Measurements from ENCODE around the gene MCF2L2.

DNA sequence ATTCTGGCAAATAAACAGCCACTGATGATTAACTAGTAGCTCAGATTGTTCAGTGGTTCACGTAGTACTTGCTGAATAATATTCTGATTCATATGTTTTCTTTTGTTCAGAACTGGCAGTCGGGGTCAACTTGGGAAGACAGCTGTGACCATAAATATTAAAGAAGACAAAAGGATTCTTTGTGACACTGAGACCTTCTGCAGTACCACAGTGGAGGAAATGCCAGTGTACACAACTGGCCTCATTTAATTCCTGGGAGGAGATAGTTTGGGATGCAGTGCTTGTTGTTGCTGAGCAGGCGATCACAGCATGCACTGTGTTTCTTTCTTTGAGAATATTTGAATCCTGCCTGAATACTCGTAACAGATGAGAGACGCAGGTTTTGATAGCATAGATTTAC, 26.7 kb upstream of the MCF2L2 start:
- no peak for TF ChIP-seq POLR2A (IDR thresholded peaks at IDR 0.05)
- no peak for TF ChIP-seq CTCF (IDR thresholded peaks at IDR 0.05)

Data from uterus (tissue), 2 donors.